SK-N-MC (cell line): ENCODE measurements around the gene TEDC2.

Source experiments
- EZH2 ChIP-seq: fragments of 200-600 bp; sonication (generic); IDR thresholded peaks from one replicate; pipeline ENCODE4 v1.6.1; 2017; ENCODE audit warnings: antibody characterized with exemption
- POLR2AphosphoS5 ChIP-seq: IDR thresholded peaks from 2 replicates; pipeline ENCODE4 v1.6.1; 2012; ENCODE audit warnings: mild to moderate bottlenecking, low read depth, low read length, borderline replicate concordance

GRCh38 chr16:2424061-2425007 lies 35.6 kb upstream of the TEDC2 start:
- TF ChIP-seq EZH2 (no peak), POLR2AphosphoS5 (no peak)
